Hepatocyte (in vitro differentiated cells): Measurements from ENCODE around the gene SYAP1. TPM values are rescaled to one million over a fixed set of nuclear protein-coding genes. Genes with fewer than 3 reads are reported as not detected.

Experiments
- DNase-seq: peaks from one replicate; pipeline ENCODE4 v3.0.0-alpha.2; 2016; ENCODE audit warnings: low spot score
- H2AFZ ChIP-seq: fragments of 200-600 bp; sonication (generic); 2 replicates; pipeline ENCODE4 v1.6.0; 2016; ENCODE audit warnings: antibody characterized with exemption, mild to moderate bottlenecking
- H3K27ac ChIP-seq: fragments of 200-600 bp; sonication (generic); 2 replicates; pipeline ENCODE4 v1.5.1; 2016; ENCODE audit warnings: mild to moderate bottlenecking
- H3K27me3 ChIP-seq: fragments of 200-600 bp; sonication (generic); 2 replicates; pipeline ENCODE4 v1.6.1; 2016
- H3K36me3 ChIP-seq: fragments of 200-600 bp; sonication (generic); replicated peaks from 2 replicates; pipeline ENCODE4 v1.5.1; 2016; ENCODE audit warnings: low read depth; ENCODE audit not compliant: insufficient read depth
- H3K4me1 ChIP-seq: fragments of 200-600 bp; sonication (generic); 2 replicates; pipeline ENCODE4 v1.5.1; 2016; ENCODE audit warnings: mild to moderate bottlenecking, moderate library complexity; ENCODE audit not compliant: insufficient read depth
- H3K4me2 ChIP-seq: fragments of 200-600 bp; sonication (generic); 2 replicates; pipeline ENCODE4 v1.6.0; 2016
- H3K4me3 ChIP-seq: fragments of 200-600 bp; sonication (generic); 2 replicates; pipeline ENCODE4 v1.5.1; 2016; ENCODE audit warnings: mild to moderate bottlenecking
- H3K79me2 ChIP-seq: fragments of 200-600 bp; sonication (generic); 2 replicates; pipeline ENCODE4 v1.6.0; 2017; ENCODE audit warnings: mild to moderate bottlenecking
- H3K9me2 ChIP-seq: fragments of 200-600 bp; sonication (generic); replicated peaks from 2 replicates; pipeline ENCODE4 v1.6.0; 2017; ENCODE audit warnings: mild to moderate bottlenecking; ENCODE audit not compliant: insufficient read depth
- H3K9me3 ChIP-seq: fragments of 200-600 bp; sonication (generic); 2 replicates; pipeline ENCODE4 v1.5.1; 2016; ENCODE audit warnings: low read depth, mild to moderate bottlenecking
- H4K20me1 ChIP-seq: fragments of 200-600 bp; sonication (generic); 2 replicates; pipeline ENCODE4 v1.6.0; 2016; ENCODE audit warnings: mild to moderate bottlenecking; ENCODE audit not compliant: insufficient read depth, poor library complexity, severe bottlenecking
- EZH2 ChIP-seq: fragments of 200-600 bp; sonication (generic); IDR thresholded peaks from 2 replicates; pipeline ENCODE4 v1.6.1; 2016; ENCODE audit warnings: antibody characterized with exemption, mild to moderate bottlenecking, borderline replicate concordance
- EZH2phosphoT487 ChIP-seq: fragments of 200-600 bp; sonication (generic); IDR thresholded peaks from one replicate; pipeline ENCODE4 v1.6.1; 2018; ENCODE audit warnings: antibody characterized with exemption, mild to moderate bottlenecking, low read depth, moderate library complexity; ENCODE audit not compliant: unreplicated experiment, severe bottlenecking
- WGBS: methylation state at CpG from one replicate; pipeline ENCODE4 v1.1.6; 2016; ENCODE audit warnings: low lambda C conversion rate; ENCODE audit errors: missing lambda C conversion rate; 5-methylcytosine and 5-hydroxymethylcytosine counted together
- polyA plus RNA-seq: library from polyadenylated mRNA; unstranded; fragments of >200 nt; fragmentation: Nextera tagmentation; extraction: Ambion mirVana; gene quantifications from 2 replicates; pipeline ENCODE4 v1.2.1, GENCODE V29; 2016
- total RNA-seq: library from RNA; depleted of rRNA; stranded (reverse); fragments of >200 nt; gene quantifications from 2 replicates; pipeline ENCODE4 v1.2.3, GENCODE V29; 2014
- TF ChIP-seq, protein P1 (sequence below): fragments of 200-600 bp; sonication (generic); IDR thresholded peaks from 2 replicates; pipeline ENCODE4 v1.5.1; 2016; ENCODE audit warnings: antibody characterized with exemption, mild to moderate bottlenecking; ENCODE audit not compliant: poor library complexity

Gene SYAP1
- total and polyA plus RNA-seq, 2 experiments from 2014 or later = 52.1 to 57.8 TPM

DNA sequence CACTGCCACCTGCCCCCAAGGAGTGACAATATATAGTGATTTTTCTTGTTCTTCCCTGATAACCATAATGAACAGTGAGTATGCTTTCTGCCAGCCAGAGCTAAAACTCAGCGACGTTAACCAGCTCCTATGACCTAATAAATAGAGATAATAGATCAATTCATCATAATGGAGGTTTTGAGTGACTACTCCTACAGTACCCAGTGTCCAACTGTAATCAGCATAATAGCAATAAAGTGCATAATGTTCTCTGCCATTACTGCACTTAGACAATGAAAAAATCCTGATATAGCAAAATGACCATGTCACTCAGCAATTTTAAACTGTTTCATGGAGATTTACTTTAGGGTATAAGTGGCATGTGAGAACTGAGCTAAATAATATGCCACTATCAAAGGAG lies 46.2 kb downstream of the SYAP1 start:
- Histone ChIP-seq H3K4me2 (no peak overlapping the region), H3K27ac (no peak overlapping the region), H4K20me1 (no peaks in the 10 kb centered on the region), H3K9me2 (no peaks in the 10 kb centered on the region), H3K36me3 (no peaks in the 10 kb centered on the region), H3K79me2 (no peaks in the 10 kb centered on the region), H3K9me3 (no peaks in the 10 kb centered on the region), H3K27me3 (no peaks in the 10 kb centered on the region), H2AFZ (no peak overlapping the region), H3K4me3 (no peak overlapping the region), H3K4me1 (no peaks in the 10 kb centered on the region)
- no peak for DNase-seq
- WGBS = 89% methylated on average over 2 of the region's 2 CpGs
- TF ChIP-seq EZH2phosphoT487 = no peak
- no peak for TF ChIP-seq EZH2

DNA sequence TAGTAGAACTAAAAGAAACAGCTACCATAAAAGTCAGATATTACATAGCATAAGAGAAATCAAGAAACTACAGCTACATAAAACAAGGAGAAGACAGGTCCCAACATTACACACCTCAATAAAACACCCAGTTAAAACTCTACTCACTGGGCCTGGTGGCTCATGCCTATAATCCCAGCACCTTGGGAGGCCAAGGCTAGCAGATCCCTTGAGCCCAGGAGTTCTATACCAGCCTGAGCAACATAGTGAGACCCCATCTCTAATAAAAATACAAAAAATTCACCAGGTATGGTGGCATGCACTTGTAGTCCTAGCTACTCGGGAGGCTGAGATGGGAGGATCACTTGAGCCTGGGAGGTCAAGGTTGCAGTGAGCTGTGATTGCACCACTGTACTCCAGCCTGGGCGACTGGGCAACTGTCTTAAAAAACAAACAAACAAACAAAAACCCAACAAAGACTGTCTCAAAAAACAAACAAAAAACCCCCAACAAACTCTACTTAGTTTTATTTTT lies 51.6 kb downstream of the SYAP1 start:
- no peak for DNase-seq
- H3K4me3 ChIP-seq = no peak overlapping the region
- H3K4me1 ChIP-seq = no peaks in the 10 kb centered on the region
- H3K36me3 ChIP-seq = no peaks in the 10 kb centered on the region
- H3K9me3 ChIP-seq = no peaks in the 10 kb centered on the region
- H3K4me2 ChIP-seq = no peak overlapping the region
- H2AFZ ChIP-seq = no peak overlapping the region
- no peaks in the 10 kb centered on the region for H3K79me2 ChIP-seq
- no peaks in the 10 kb centered on the region for H3K9me2 ChIP-seq
- no peaks in the 10 kb centered on the region for H4K20me1 ChIP-seq
- no peaks in the 10 kb centered on the region for H3K27me3 ChIP-seq
- WGBS = 61% methylated on average over 2 of the region's 2 CpGs
- peak overlapping the region; percentile 90 for H3K27ac ChIP-seq
- TF ChIP-seq EZH2phosphoT487 (no peak), EZH2 (no peak)
- TF ChIP-seq, protein P1, sequence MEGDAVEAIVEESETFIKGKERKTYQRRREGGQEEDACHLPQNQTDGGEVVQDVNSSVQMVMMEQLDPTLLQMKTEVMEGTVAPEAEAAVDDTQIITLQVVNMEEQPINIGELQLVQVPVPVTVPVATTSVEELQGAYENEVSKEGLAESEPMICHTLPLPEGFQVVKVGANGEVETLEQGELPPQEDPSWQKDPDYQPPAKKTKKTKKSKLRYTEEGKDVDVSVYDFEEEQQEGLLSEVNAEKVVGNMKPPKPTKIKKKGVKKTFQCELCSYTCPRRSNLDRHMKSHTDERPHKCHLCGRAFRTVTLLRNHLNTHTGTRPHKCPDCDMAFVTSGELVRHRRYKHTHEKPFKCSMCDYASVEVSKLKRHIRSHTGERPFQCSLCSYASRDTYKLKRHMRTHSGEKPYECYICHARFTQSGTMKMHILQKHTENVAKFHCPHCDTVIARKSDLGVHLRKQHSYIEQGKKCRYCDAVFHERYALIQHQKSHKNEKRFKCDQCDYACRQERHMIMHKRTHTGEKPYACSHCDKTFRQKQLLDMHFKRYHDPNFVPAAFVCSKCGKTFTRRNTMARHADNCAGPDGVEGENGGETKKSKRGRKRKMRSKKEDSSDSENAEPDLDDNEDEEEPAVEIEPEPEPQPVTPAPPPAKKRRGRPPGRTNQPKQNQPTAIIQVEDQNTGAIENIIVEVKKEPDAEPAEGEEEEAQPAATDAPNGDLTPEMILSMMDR = no peak

DNA sequence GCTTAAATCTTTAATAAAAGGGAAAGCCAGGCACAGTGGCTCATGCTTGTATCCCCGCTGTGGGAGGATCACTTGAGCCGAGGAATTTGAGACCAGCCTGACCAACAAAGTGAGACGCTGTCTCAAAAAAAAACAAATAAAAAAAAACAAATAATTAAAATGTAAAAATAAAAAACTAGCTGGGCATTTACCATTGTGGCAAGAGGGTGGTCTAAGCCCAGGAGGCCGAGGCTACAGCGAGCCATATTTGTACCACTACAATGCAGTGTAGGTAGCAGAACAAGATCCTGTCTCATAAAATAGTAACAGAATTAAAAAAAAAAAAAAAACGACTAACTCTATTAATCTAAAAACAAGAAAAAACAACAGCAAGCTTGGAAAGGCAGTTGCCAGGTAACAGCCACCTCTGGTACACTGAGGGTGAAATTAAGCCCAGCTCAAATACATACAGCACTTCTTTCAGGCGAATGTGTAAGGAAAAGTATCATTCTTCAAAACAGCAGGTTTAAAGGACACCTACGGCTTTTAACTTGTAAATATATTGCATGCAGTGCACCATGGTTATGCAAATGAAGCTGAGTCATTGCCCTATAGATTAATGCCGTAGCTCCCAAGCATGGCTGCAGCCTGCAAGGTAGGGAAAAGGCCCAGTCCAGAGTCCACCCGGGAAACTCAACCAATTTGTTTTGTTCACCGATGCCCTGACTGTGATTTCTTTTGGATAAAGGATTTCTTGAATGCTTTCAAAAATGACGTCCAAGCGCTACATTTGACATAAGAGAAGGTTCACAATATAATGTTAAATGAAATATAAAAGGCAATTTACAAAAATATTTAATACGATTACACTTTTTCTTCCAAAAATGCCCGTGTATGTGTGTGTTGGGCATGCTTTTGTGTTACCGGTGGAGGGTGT lies 52.3 kb downstream of the SYAP1 start:
- H3K9me2 ChIP-seq = no peaks in the 10 kb centered on the region
- H3K4me3 ChIP-seq = no peak overlapping the region
- H3K4me1 ChIP-seq = no peaks in the 10 kb centered on the region
- H4K20me1 ChIP-seq = no peaks in the 10 kb centered on the region
- H3K4me2 ChIP-seq = peak overlapping the region; percentile 43
- H3K27me3 ChIP-seq = no peaks in the 10 kb centered on the region
- no peaks in the 10 kb centered on the region for H3K9me3 ChIP-seq
- H3K36me3 ChIP-seq = no peaks in the 10 kb centered on the region
- H3K79me2 ChIP-seq = no peaks in the 10 kb centered on the region
- WGBS = 32% methylated on average over 16 of the region's 16 CpGs
- no peak for TF ChIP-seq EZH2phosphoT487
- no peak for TF ChIP-seq EZH2
- TF ChIP-seq, protein P1 = no peak
- H3K27ac ChIP-seq = peak overlapping the region; percentile 90
- H2AFZ ChIP-seq = peak overlapping the region; percentile 46
- peak; percentile 78 for DNase-seq

DNA sequence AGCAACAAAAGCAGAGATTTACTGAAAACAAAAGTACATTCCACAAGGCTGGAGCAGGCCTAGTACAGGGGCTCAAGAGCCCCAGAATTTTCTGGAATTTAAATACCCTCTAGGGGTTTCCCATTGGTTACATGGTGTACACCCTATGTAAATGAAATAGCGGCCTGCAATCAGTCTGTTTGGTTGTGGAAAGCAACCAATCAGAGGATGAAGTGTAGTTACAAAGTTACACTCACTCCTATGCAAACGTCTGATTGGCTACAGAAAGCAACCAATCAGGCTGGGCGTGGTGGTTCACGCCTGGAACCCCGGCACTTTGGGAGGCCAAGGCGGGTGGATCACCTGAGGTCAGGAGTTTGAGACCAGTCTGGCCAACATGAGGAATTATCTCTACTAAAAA lies 53.0 kb downstream of the SYAP1 start:
- H3K36me3 ChIP-seq = no peaks in the 10 kb centered on the region
- TF ChIP-seq EZH2 (no peak), EZH2phosphoT487 (no peak)
- TF ChIP-seq, protein P1 = no peak
- H3K27ac ChIP-seq = peak overlapping the region; percentile 90
- H3K27me3 ChIP-seq = no peaks in the 10 kb centered on the region
- H3K79me2 ChIP-seq = no peaks in the 10 kb centered on the region
- no peaks in the 10 kb centered on the region for H3K9me3 ChIP-seq
- 95% methylated on average over 6 of the region's 6 CpGs for WGBS
- no peak for DNase-seq
- H2AFZ ChIP-seq = peak overlapping the region; percentile 46
- H3K4me2 ChIP-seq = peak overlapping the region; percentile 43
- H3K4me3 ChIP-seq = no peak overlapping the region
- no peaks in the 10 kb centered on the region for H3K9me2 ChIP-seq
- no peaks in the 10 kb centered on the region for H3K4me1 ChIP-seq
- H4K20me1 ChIP-seq = no peaks in the 10 kb centered on the region
